IMR-90 (cell line): Measurements from ENCODE around the gene NT5C1A. TPM values are rescaled to one million over a fixed set of nuclear protein-coding genes. Genes with fewer than 3 reads are reported as not detected.

ENCODE experiments used
- ATAC-seq: fragments of 200-7000 bp; cut with Tn5 transposase; 2 replicates; pipeline ENCODE4 v1.9.1; 2020; ENCODE audit warnings: low read depth, mild to moderate bottlenecking, moderate library complexity
- BruUV-seq: library from RNA; stranded (reverse); fragments of 400-500 nt; replicated peaks from 2 replicates; lab custom pipeline; 2021; lab: Mats Ljungman, UMichigan
- CTCF ChIA-PET: fragments of 300-600 bp; formaldehyde crosslinking; extraction: SDS; loops from one replicate; lab custom pipeline; 2021; ENCODE audit warnings: antibody characterized with exemption; lab: Yijun Ruan, JAX
- POLR2A ChIA-PET: fragments of 300-600 bp; sonication (Branson Sonifier 250); formaldehyde crosslinking; loops from one replicate; lab custom pipeline; 2022; ENCODE audit warnings: antibody characterized with exemption; ENCODE audit not compliant: unreplicated experiment; lab: Charles Lee
- DNase-seq: peaks from one replicate; pipeline ENCODE4 v3.0.0; 2013
- H2AFZ ChIP-seq: replicated peaks from 2 replicates; pipeline ENCODE3; 2013; ENCODE audit warnings: low read length, mild to moderate bottlenecking; ENCODE audit not compliant: poor library complexity
- H2AK5ac ChIP-seq: 2 replicates; pipeline ENCODE4 v1.6.1; 2013; ENCODE audit warnings: low read depth, low read length, inconsistent platforms
- H2AK9ac ChIP-seq: replicated peaks from 2 replicates; pipeline ENCODE3; 2013; ENCODE audit warnings: mild to moderate bottlenecking, low read depth, low read length, moderate library complexity; ENCODE audit not compliant: poor library complexity
- H2BK120ac ChIP-seq: 2 replicates; pipeline ENCODE4 v1.6.1; 2013; ENCODE audit warnings: low read depth, low read length, inconsistent platforms
- H2BK15ac ChIP-seq: 3 replicates; pipeline ENCODE4 v1.6.1; 2013; ENCODE audit warnings: low read depth, low read length, inconsistent platforms
- H2BK20ac ChIP-seq: 2 replicates; pipeline ENCODE4 v1.6.1; 2013; ENCODE audit warnings: low read depth, mild to moderate bottlenecking, inconsistent platforms, low read length, moderate library complexity
- H2BK5ac ChIP-seq: 2 replicates; pipeline ENCODE4 v1.6.1; 2013; ENCODE audit warnings: mild to moderate bottlenecking, low read depth, low read length, inconsistent platforms; ENCODE audit not compliant: poor library complexity, severe bottlenecking
- H3K14ac ChIP-seq: replicated peaks from 2 replicates; pipeline ENCODE4 v1.6.1; 2013; ENCODE audit warnings: low read depth, low read length, inconsistent platforms
- H3K18ac ChIP-seq: 2 replicates; pipeline ENCODE4 v1.6.1; 2013; ENCODE audit warnings: low read depth, low read length, control low read depth
- H3K23ac ChIP-seq: 2 replicates; pipeline ENCODE4 v1.6.1; 2013; ENCODE audit warnings: low read depth, low read length, inconsistent platforms
- H3K27ac ChIP-seq: 2 replicates; pipeline ENCODE4 v1.5.1; 2013; ENCODE audit warnings: mild to moderate bottlenecking, control low read depth, low read length; ENCODE audit not compliant: insufficient read depth
- H3K27me3 ChIP-seq: 2 replicates; pipeline ENCODE4 v1.6.1; 2013; ENCODE audit warnings: low read length; ENCODE audit not compliant: control insufficient read depth, insufficient read depth
- H3K36me3 ChIP-seq: 2 replicates; pipeline ENCODE4 v1.6.1; 2013; ENCODE audit warnings: low read length, mixed read lengths; ENCODE audit not compliant: control insufficient read depth, insufficient read depth
- H3K4ac ChIP-seq: 2 replicates; pipeline ENCODE4 v1.6.1; 2013; ENCODE audit warnings: low read depth, low read length, inconsistent platforms
- H3K4me1 ChIP-seq: 2 replicates; pipeline ENCODE4 v1.6.1; 2013; ENCODE audit warnings: low read length, mixed read lengths; ENCODE audit not compliant: control insufficient read depth, insufficient read depth
- H3K4me2 ChIP-seq: 2 replicates; pipeline ENCODE4 v1.6.1; 2013; ENCODE audit warnings: low read depth, mild to moderate bottlenecking, control low read depth, low read length, moderate library complexity
- H3K4me3 ChIP-seq: 2 replicates; pipeline ENCODE4 v1.5.1; 2013; ENCODE audit warnings: low read depth, mild to moderate bottlenecking, control low read depth, low read length, moderate library complexity; ENCODE audit not compliant: insufficient read depth
- H3K56ac ChIP-seq: 2 replicates; pipeline ENCODE4 v1.6.1; 2013; ENCODE audit warnings: low read length, inconsistent platforms; ENCODE audit not compliant: insufficient read depth; ENCODE audit errors: extremely low read depth
- H3K79me1 ChIP-seq, 2 experiments: 2 replicates each; pipeline ENCODE4 v1.6.1; 2013; ENCODE audit warnings: low read length in 2 of 2, inconsistent platforms in 1 of 2, low read depth in 1 of 2
- H3K9ac ChIP-seq: 2 replicates; pipeline ENCODE4 v1.6.1; 2013; ENCODE audit warnings: low read depth, low read length, control low read depth
- H3K9me1 ChIP-seq: 2 replicates; pipeline ENCODE4 v1.6.1; 2013; ENCODE audit warnings: low read length, inconsistent platforms; ENCODE audit not compliant: insufficient read depth
- H3K9me3 ChIP-seq: 2 replicates; pipeline ENCODE4 v1.6.1; 2013; ENCODE audit warnings: low read length; ENCODE audit not compliant: control insufficient read depth, insufficient read depth
- H4K20me1 ChIP-seq: 2 replicates; pipeline ENCODE4 v1.6.1; 2013; ENCODE audit warnings: low read length, inconsistent platforms; ENCODE audit not compliant: insufficient read depth
- H4K5ac ChIP-seq: 2 replicates; pipeline ENCODE4 v1.6.1; 2013; ENCODE audit warnings: mild to moderate bottlenecking, low read depth, low read length, control low read depth
- H4K8ac ChIP-seq, 2 experiments: 2 replicates each; pipeline ENCODE4 v1.6.1; 2013; ENCODE audit warnings: low read depth in 2 of 2, low read length in 2 of 2, control low read depth in 1 of 2, inconsistent platforms in 1 of 2
- H4K91ac ChIP-seq: 2 replicates; pipeline ENCODE4 v1.6.1; 2013; ENCODE audit warnings: low read depth, low read length, inconsistent platforms; ENCODE audit not compliant: insufficient read depth
- FOS ChIP-seq: fragments of 150-350 bp; IDR thresholded peaks from 2 replicates; pipeline ENCODE4 v1.6.1; 2016; ENCODE audit warnings: low read depth, low read length
- MXI1 ChIP-seq: IDR thresholded peaks from 2 replicates; pipeline ENCODE4 v1.6.1; 2012; ENCODE audit warnings: low read depth, mild to moderate bottlenecking, low read length, moderate library complexity, borderline replicate concordance
- WGBS, 2 experiments: methylation state at CpG; one replicate each; pipeline versions ENCODE4 v1.1.5 to v1.1.7; 2013; ENCODE audit warnings: missing lambda C conversion rate in 2 of 2; ENCODE audit not compliant: insufficient read length in 1 of 2; ENCODE audit errors: extremely low coverage in 2 of 2; 5-methylcytosine and 5-hydroxymethylcytosine counted together
- dilution Hi-C: fragments of 300-500 bp; cut with HindIII; formaldehyde crosslinking; loops from one replicate; pipeline ENCODE4 v1.14.3; 2018; ENCODE audit warnings: low sequenced_read_pairs; ENCODE audit not compliant: unreplicated experiment
- in situ Hi-C: fragments of 300-500 bp; cut with MboI; formaldehyde crosslinking; loops from 3 replicates; pipeline ENCODE4 v1.14.3; 2019; ENCODE audit warnings: low sequenced_read_pairs, inconsistent platforms, mixed read lengths
- intact Hi-C: fragments of 100-400 bp; cut with micrococcal nuclease; formaldehyde crosslinking; loops from 2 replicates; pipeline ENCODE4 v1.10.0; 2022
- polyA plus RNA-seq, 3 experiments: library from polyadenylated mRNA; depleted of rRNA; stranded (reverse); fragments of >200 nt; gene quantifications; 2 replicates each; pipeline ENCODE4 v1.2.3, GENCODE V29; 2012; ENCODE audit warnings: low replicate concordance in 1 of 3
- total RNA-seq: library from RNA; depleted of rRNA; stranded (reverse); fragments of >200 nt; gene quantifications from 2 replicates; pipeline ENCODE4 v1.2.3, GENCODE V29; 2012
- TF ChIP-seq, protein P1 (sequence below): fragments of 150-350 bp; IDR thresholded peaks from 2 replicates; pipeline ENCODE4 v1.6.1; 2017; ENCODE audit warnings: mild to moderate bottlenecking, antibody characterized with exemption, low read length, low read depth

The NT5C1A gene
- total and polyA plus RNA-seq, 2 of the 4 experiments (the other 2 are of a cell fraction): not detected

- no peak for ATAC-seq
- BruUV-seq: no TSS peak
- no peak overlapping the region for H3K56ac ChIP-seq
Observed at GRCh38 chr1:39628807-39629350, 43.0 kb downstream of the NT5C1A start.

More at GRCh38 chr1:39628807-39629350, 43.0 kb downstream of the NT5C1A start:
- Histone ChIP-seq H2AK5ac (no peak overlapping the region), H2AFZ (no peak overlapping the region), H3K36me3 (no peaks in the 10 kb centered on the region), H3K14ac (no peak overlapping the region), H2AK9ac (no peak overlapping the region), H4K20me1 (no peaks in the 10 kb centered on the region), H3K18ac (no peak overlapping the region), H3K9ac (no peak overlapping the region), H3K4me1 (peaks cover 5% of the 10 kb centered on the region; the same call in 1 of the 2 replicates), H3K27me3 (peaks cover 25% of the 10 kb centered on the region), H2BK15ac (no peak overlapping the region), H2BK120ac (no peak overlapping the region), H4K8ac (no peak overlapping the region), H3K4me2 (no peak overlapping the region), H3K4me3 (no peak overlapping the region), H4K5ac (no peak overlapping the region), H3K4ac (no peak overlapping the region), H3K79me1 (no peaks in the 10 kb centered on the region; a peak in 1 of 4 replicates), H2BK20ac (no peak overlapping the region), H3K27ac (no peak overlapping the region), H2BK5ac (no peak overlapping the region), H3K23ac (no peak overlapping the region), H3K9me3 (no peaks in the 10 kb centered on the region), H3K9me1 (peaks cover 4% of the 10 kb centered on the region; the same call in 1 of the 2 replicates), H4K91ac (no peak overlapping the region)
- ChIA-PET POLR2A (no interaction called here), CTCF (interaction anchor here (0.6 kb wide), 1 partner anchor 1731 kb away, joined by 3 read pairs; no protein-coding TSS in a partner anchor)
- intact Hi-C loops (no loop called here), dilution Hi-C loops (no loop called here), in situ Hi-C loops (no loop called here)
- no peak for DNase-seq
- no CpG with 5 or more reads among the region's 11 CpGs for WGBS, 2 experiments
- TF ChIP-seq FOS: no peak
- TF ChIP-seq, protein P1, sequence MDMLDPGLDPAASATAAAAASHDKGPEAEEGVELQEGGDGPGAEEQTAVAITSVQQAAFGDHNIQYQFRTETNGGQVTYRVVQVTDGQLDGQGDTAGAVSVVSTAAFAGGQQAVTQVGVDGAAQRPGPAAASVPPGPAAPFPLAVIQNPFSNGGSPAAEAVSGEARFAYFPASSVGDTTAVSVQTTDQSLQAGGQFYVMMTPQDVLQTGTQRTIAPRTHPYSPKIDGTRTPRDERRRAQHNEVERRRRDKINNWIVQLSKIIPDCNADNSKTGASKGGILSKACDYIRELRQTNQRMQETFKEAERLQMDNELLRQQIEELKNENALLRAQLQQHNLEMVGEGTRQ: no peak
- TF ChIP-seq MXI1: no peak
